Embryonic facial prominence (tissue), 1 donor: Measurements from ENCODE around the gene MCAT.

ENCODE experiments used
- DNase-seq: peaks from one replicate; pipeline ENCODE4 v3.0.0-alpha.2; 2016; ENCODE audit errors: extremely low spot score

Gene MCAT

DNA sequence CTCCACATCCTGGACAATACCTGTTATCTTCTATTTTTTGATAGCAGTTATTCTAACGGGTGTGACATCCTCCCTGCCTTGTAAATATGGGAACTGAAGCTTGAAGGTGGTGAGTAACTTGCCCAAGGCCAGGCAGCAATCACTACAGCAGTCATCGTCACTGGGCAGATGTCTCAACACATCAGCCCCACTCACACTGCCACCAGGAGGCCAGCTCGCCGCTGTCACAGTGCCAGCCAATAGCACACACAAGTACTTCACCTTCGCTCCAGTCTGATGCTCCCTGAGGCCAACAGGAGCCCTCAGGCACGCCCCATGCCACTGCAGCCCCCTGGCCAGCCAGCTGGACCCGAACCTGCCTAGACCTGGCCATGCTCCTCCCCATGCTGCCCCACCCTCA is 49.1 kb downstream of the MCAT start:
- DNase-seq: no peak

DNA sequence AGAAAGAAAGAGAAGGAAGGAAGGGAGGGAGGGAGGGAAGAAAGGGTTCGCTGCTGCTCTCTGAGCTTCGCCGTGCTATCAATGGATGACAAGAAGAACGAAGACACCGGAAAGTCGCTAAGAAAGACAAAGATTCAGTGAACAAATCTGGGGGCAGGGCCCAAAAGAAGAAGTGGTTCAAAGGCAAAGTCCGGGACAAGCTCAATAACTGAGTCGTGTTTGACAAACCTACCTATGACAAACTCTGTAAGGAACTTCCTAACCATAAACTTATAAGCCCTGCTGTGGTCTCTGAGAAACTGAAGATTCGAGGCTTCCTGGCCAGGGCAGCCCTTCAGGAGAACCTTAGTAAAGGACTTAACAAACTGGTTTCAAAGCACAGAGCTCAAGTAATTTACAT is 51.1 kb downstream of the MCAT start:
- DNase-seq: no peak

DNA sequence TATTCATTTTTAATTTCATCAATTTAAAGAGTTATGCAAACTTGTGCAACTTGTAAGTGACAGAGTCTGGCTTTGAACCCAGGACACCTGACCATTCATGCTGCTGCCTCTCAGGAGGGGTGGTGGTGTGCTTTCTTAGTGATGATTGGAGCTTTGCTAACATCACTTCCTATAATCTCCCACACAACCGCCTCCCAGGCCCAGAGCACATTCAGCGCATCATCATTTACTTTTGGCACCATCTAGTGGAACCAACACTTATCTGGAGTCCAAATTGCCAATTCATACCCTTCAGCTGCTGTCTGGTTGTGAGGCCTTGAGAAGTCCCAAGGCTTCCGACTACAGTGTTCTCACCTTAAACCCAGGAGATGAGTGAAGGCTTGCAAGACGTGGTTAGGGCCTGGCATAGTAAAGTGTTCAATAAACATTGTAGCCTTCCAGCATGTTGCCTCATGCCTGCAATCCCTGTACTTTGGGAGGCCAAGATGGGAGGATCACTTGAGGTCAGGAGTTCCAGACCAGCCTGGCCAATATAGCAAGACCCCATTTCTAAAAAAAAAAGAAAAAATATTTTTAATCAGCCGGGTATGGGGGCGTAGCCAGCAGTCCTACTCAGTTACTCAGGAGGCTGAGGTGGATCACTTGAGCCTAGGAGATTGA is 52.9 kb downstream of the MCAT start:
- peak; percentile 65 for DNase-seq

DNA sequence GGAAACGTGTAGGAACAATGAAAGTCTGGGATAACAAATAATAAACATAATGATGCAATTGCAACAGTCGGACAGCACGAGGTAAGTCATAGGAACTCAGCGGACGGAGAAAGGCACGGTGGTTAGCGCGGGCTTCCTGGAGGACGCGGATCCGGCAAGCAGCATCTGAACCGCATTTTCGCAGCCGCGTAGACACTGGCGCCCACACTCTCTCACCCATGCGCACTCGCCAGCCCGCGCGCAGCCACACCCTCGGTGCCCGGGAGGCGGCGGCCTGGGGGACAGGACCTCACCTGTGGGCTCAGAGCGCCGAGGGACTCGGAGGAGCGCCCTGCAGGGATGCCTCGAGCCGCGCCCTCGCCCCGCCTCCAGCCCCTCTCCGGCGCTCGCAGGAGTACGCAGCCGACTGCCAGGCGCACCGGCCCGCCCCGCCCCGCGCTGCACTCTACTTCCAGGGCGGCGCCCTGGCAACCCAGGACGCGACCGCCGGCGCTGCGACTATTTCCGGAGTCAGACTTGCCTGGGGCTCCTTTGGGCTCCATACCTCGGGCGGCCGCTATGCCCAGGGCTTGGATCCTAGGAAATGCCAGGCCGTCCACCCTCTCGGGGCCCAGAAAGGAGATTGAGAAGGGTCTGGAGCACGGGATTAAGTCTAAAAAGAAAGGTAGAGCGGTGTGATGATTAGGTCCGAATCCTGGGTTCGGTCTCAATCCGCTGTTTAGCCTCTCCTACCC is 54.0 kb downstream of the MCAT start, which contains the start of gene TTLL1:
TTLL1 (minus strand) TSS at position 408 of the 734 bp plus-strand sequence. CDS start 13,805 bp downstream, outside the sequence.
- DNase-seq: peak; percentile 60

DNA sequence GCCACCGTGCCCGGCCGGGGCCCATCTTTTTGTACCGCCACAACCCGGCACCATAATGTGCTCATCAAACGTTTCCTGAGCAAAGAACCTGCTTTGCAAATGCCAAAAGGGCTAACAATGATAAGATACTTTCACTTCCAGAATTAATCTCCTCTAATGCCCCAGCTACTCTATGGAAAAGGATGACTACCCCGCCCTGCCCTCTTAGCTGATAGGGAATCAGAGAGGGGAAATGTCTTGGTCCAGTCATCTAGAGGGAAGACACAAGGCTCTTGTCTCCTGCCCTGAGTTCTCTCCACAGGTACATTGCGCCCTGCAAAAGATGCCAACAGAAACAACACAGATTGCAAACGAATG is 54.6 kb downstream of the MCAT start:
- DNase-seq: no peak

DNA sequence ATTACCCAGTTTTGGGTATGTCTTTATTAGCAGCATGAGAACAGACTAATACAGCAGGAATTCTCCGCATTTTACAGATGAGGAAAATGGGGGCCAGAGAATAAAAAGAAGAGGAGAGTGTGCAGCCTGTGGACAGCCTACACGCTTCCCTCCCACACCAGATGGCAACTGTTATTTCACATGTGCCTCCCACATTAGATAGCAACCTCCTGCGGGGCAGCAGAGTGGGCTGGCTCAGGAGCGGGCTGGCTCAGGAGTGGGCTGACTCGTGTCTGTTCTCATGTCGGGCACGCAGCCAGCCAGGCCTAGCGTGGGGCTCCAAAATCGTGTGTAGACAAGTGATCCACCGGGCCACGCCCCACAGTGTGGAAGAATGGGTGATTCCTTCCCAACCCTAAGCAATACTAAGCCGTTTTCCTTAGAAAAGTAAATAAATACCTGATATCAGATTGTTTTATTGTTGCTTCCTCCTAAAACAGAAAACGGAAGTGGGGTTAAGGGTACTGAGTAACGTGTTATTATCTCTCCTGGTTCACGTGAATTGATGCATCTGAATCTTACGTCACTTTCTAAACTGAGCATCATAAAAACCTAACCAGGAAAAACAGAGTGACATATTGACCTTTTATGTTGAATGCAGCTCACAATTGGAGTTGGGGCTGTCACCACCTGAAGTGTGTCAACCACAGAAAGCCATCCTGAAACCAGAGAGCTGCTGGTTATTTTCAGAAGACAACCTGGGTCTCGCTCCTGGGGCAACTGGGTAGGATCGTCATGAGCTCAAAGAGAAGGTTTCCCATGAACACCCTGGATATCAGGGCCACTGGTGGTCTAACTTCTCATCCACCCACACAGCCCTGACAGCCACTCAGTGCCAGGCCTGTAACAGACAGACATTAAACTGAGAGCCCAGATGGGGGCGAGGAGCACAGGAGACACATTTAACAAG is 57.3 kb downstream of the MCAT start:
- no peak for DNase-seq
